ENCODE data around the gene MRPL53.

DNA sequence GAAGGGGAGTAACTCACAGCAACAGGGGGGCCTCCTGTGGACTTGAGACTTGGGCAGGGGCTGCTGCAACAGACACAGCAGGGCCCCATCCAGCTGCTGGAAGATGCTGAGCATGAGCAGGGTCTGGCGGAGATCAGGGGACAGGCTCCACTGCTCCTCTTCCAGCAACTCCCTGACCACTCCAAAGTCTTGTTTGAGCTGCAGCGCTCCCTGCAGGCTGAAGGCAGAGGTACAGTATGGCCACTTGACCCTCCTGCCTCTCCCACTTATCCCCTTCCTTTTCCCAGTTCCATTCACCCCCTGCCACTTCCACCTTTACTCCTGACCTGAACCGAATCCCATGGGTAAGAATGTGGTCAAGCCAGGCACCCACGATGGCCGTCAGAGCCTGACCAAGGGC lies 2.4 kb upstream of the MRPL53 start:
- no peak for TF ChIP-seq SP1 (IDR thresholded peaks at IDR 0.05; ENCODE audit: low read depth)
- no peak for TF ChIP-seq CBX3 (IDR thresholded peaks at IDR 0.05; ENCODE audit: low read depth)
- TF ChIP-seq, protein P1, sequence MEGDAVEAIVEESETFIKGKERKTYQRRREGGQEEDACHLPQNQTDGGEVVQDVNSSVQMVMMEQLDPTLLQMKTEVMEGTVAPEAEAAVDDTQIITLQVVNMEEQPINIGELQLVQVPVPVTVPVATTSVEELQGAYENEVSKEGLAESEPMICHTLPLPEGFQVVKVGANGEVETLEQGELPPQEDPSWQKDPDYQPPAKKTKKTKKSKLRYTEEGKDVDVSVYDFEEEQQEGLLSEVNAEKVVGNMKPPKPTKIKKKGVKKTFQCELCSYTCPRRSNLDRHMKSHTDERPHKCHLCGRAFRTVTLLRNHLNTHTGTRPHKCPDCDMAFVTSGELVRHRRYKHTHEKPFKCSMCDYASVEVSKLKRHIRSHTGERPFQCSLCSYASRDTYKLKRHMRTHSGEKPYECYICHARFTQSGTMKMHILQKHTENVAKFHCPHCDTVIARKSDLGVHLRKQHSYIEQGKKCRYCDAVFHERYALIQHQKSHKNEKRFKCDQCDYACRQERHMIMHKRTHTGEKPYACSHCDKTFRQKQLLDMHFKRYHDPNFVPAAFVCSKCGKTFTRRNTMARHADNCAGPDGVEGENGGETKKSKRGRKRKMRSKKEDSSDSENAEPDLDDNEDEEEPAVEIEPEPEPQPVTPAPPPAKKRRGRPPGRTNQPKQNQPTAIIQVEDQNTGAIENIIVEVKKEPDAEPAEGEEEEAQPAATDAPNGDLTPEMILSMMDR (IDR thresholded peaks at IDR 0.05 in 2 of 3, conservative IDR thresholded peaks at IDR 0.05 in 1 of 3; ENCODE audit: borderline replicate concordance in 1 of 3, insufficient read depth in 1 of 3, low read depth in 2 of 3, low read length in 2 of 3) = peak in 2 of 3 experiments; percentile 57 to 58; a peak in 4 of 6 replicates
- no peak for TF ChIP-seq POLR2A (IDR thresholded peaks at IDR 0.05; ENCODE audit: borderline replicate concordance, extremely low read depth, insufficient read depth, insufficient read length)
- TF ChIP-seq EZH2phosphoT487 (IDR thresholded peaks at IDR 0.05; ENCODE audit: borderline replicate concordance) = no peak
- TF ChIP-seq, protein P2, sequence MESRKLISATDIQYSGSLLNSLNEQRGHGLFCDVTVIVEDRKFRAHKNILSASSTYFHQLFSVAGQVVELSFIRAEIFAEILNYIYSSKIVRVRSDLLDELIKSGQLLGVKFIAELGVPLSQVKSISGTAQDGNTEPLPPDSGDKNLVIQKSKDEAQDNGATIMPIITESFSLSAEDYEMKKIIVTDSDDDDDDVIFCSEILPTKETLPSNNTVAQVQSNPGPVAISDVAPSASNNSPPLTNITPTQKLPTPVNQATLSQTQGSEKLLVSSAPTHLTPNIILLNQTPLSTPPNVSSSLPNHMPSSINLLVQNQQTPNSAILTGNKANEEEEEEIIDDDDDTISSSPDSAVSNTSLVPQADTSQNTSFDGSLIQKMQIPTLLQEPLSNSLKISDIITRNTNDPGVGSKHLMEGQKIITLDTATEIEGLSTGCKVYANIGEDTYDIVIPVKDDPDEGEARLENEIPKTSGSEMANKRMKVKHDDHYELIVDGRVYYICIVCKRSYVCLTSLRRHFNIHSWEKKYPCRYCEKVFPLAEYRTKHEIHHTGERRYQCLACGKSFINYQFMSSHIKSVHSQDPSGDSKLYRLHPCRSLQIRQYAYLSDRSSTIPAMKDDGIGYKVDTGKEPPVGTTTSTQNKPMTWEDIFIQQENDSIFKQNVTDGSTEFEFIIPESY (IDR thresholded peaks at IDR 0.05; ENCODE audit: extremely low read depth, insufficient replicate concordance, low read length) = no peak
